GM10266 (cell line): Measurements from ENCODE around the gene KIF17.

Experiments
- DNase-seq: peaks from one replicate; pipeline ENCODE4 v3.0.0; 2012; ENCODE audit errors: extremely low spot score
- TF ChIP-seq, protein P1 (sequence below): IDR thresholded peaks from 2 replicates; pipeline ENCODE4 v1.5.1; 2012; ENCODE audit warnings: mild to moderate bottlenecking, low read depth; ENCODE audit not compliant: control insufficient read depth, insufficient read depth; ENCODE audit errors: missing control alignments

Gene KIF17

GRCh38 chr1:20644416-20644815 lies 73.4 kb downstream of the KIF17 start:
- no peak for DNase-seq
- TF ChIP-seq, protein P1, sequence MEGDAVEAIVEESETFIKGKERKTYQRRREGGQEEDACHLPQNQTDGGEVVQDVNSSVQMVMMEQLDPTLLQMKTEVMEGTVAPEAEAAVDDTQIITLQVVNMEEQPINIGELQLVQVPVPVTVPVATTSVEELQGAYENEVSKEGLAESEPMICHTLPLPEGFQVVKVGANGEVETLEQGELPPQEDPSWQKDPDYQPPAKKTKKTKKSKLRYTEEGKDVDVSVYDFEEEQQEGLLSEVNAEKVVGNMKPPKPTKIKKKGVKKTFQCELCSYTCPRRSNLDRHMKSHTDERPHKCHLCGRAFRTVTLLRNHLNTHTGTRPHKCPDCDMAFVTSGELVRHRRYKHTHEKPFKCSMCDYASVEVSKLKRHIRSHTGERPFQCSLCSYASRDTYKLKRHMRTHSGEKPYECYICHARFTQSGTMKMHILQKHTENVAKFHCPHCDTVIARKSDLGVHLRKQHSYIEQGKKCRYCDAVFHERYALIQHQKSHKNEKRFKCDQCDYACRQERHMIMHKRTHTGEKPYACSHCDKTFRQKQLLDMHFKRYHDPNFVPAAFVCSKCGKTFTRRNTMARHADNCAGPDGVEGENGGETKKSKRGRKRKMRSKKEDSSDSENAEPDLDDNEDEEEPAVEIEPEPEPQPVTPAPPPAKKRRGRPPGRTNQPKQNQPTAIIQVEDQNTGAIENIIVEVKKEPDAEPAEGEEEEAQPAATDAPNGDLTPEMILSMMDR: no peak

- TF ChIP-seq, protein P1: no peak
These were observed 74.7 kb downstream of the KIF17 start for GRCh38 chr1:20643080-20643479.

DNA sequence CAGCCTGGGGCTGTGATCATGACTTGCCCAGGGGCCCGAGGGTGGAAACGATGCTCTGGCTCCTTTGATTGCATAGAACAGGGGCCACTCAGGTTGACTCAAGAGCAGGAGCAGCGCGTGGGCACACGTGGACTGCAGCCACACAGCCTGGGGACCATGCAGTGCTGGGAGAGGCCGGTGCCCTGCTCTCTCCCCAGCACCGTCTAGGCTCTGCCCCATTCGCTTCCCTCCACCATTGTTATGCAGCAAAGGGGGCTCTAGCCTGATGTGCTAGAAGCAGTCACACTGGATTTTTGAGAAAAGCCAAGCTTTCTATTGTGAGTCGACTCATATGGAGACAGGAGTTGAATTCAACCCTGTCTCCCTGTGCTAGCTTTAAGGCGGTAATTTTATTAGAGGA lies 75.8 kb downstream of the KIF17 start:
- no peak for DNase-seq
- TF ChIP-seq, protein P1: no peak

More at GRCh38 chr1:20643080-20643479, 74.7 kb downstream of the KIF17 start:
- DNase-seq: no peak

GRCh38 chr1:20640183-20640597 lies 77.6 kb downstream of the KIF17 start:
- DNase-seq: peak; percentile 75
- TF ChIP-seq, protein P1: peak; percentile 81

DNA sequence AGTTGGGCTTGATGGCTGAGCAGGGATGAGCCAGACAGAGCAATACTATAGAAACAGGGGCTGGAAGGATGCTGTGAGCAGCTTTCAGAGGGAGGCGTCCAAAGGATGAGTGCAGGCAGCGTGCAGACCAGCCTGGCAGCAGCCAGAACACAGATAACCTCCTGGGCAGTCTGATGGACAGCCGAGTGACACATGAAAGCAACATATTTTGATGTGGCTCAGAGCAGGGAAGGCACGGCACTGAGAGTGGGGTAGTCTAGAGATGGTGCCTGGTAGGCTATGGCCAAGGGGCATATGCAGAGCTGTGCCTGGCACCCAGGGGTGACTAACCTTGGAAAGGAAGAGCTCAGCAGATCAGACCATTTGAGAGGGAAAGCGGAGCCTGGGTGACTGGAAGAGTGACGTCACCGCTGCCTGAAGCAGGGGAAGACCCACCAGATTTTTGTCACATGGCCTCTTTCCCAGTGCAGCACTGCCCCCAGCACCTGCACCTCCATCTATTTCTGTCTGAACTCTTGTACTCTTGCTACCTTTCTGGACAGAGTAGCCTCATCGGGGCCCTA lies 80.9 kb downstream of the KIF17 start:
- TF ChIP-seq, protein P1: no peak
- no peak for DNase-seq

GRCh38 chr1:20634594-20635084 lies 83.2 kb downstream of the KIF17 start:
- TF ChIP-seq, protein P1: no peak
- DNase-seq: no peak

GRCh38 chr1:20634065-20634593 lies 83.7 kb downstream of the KIF17 start:
- DNase-seq: no peak
- TF ChIP-seq, protein P1: no peak
